PC-9 (cell line): Measurements from ENCODE around the gene GALC.

Source experiments
- CTCF ChIP-seq: fragments of 200-600 bp; sonication (generic); conservative IDR thresholded peaks from 2 replicates; pipeline ENCODE4 v1.6.1; 2017; ENCODE audit warnings: mixed run types, antibody characterized with exemption, mild to moderate bottlenecking, moderate library complexity
- EZH2 ChIP-seq: fragments of 200-600 bp; sonication (generic); IDR thresholded peaks from 2 replicates; pipeline ENCODE4 v1.8.0; 2017; ENCODE audit warnings: antibody characterized with exemption, low read depth

GRCh38 chr14:88007608-88008007 lies 14.6 kb upstream of the GALC start:
- TF ChIP-seq EZH2 = no peak
- no peak for TF ChIP-seq CTCF
